Muscle layer of colon (tissue), 2 donors: Measurements from ENCODE around the gene SPACA9.

Experiments used
- H3K27ac ChIP-seq: one replicate; pipeline ENCODE4 v1.7.0; 2013; ENCODE audit warnings: low read depth, mild to moderate bottlenecking, low read length, moderate library complexity
- H3K27me3 ChIP-seq, 2 donors: one replicate each; pipeline ENCODE4 v1.7.0; 2013; ENCODE audit warnings: low read length in 2 of 2, mild to moderate bottlenecking in 2 of 2; ENCODE audit not compliant: insufficient read depth in 2 of 2, control insufficient read depth in 1 of 2
- H3K36me3 ChIP-seq: one replicate; pipeline ENCODE4 v1.7.0; 2013; ENCODE audit warnings: mild to moderate bottlenecking, low read length; ENCODE audit not compliant: insufficient read depth
- H3K4me1 ChIP-seq: one replicate; pipeline ENCODE4 v1.7.0; 2013; ENCODE audit warnings: mild to moderate bottlenecking, low read length; ENCODE audit not compliant: insufficient read depth
- H3K4me3 ChIP-seq, 2 donors: one replicate each; pipeline ENCODE4 v1.7.0; 2013; ENCODE audit warnings: low read length in 2 of 2, low read depth in 1 of 2, mild to moderate bottlenecking in 1 of 2, moderate library complexity in 1 of 2
- H3K9ac ChIP-seq: one replicate; pipeline ENCODE4 v1.7.0; 2013; ENCODE audit warnings: low read length
- H3K9me3 ChIP-seq: one replicate; pipeline ENCODE4 v1.7.0; 2013; ENCODE audit warnings: mild to moderate bottlenecking, low read length
- donor health status: abdominal sarcoma.
- donor health status: Adenocarcinoma of cecum.

SPACA9 gene

DNA sequence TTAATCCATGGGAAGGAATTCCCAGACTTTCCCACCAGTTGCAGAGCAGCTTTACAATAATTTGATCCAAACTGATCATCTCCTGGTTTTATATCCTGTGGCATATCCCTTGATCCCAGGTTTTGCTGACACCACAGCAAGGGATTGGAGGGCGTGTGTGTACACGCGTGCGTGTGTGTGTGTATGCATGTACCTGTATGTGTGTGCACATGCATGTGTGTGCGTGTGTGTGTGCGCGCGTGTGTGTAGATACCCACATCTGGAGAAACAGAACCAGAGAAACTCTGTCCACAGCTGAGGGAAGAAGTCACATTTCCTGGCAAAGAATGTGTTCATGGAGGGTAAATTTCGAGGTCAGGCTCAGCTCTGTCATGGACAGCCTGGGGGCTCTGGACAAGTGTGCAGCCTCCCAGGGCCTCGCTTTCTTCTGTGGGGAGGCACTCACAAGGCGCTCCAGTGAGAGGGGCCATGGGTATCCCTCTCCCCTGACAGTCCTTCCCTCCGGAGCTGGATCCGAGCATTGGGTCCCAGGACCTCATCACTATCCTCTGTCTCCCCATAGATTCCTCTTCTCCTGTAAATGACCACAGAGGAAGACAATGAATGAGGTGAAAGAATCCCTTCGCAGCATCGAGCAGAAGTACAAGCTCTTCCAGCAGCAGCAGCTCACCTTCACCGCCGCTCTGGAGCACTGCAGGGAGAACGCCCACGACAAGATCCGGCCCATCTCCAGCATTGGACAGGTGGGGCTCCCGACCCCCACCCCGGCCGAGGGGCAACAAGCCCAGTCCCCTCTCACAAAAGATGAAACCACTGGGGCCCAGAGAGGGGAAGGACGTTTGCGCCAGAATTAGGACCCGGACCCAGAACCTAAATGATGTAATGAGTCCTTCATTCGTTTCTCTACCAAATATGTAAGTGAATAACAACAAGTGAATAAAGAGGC, 4.9 kb downstream of the SPACA9 start:
- no peak overlapping the region for H3K27ac ChIP-seq
- H3K9ac ChIP-seq: no peak overlapping the region
- H3K4me3 ChIP-seq: no peak overlapping the region
- H3K4me1 ChIP-seq: no peaks in the 10 kb centered on the region
- H3K9me3 ChIP-seq: no peaks in the 10 kb centered on the region
- H3K36me3 ChIP-seq: peaks cover 21% of the 10 kb centered on the region
- H3K27me3 ChIP-seq: no peaks in the 10 kb centered on the region

DNA sequence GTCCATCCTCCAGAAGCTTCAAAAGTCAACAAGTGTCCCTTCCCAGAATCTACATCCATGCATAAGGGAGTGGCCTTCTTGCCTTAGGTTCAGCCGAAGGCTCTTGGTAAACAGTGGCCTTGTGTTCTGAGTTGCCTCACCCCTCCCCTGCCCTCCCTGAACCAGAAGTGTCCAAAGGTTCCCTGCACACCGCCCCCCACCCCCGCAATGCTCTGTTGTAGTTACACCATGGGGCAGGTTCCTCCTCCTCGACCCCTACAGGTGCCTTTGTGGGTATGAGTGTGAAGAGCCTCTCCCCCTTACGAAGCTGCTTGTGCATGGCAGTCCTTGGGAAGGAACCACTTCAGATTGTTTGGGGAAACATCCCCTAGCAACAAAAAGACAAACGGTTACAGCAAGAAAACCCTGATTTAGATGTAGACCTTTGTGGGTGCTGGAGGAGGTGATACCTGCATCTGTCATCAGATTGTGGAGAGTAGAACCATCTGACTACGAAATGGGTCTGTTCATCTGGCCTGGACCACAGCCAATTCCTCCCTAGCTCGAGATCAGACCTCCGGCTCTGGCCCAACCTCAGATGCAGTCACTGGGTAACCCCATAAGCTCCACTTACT, 7.1 kb downstream of the SPACA9 start:
- no peaks in the 10 kb centered on the region for H3K4me1 ChIP-seq
- peaks cover 21% of the 10 kb centered on the region for H3K36me3 ChIP-seq
- no peak overlapping the region for H3K27ac ChIP-seq

DNA sequence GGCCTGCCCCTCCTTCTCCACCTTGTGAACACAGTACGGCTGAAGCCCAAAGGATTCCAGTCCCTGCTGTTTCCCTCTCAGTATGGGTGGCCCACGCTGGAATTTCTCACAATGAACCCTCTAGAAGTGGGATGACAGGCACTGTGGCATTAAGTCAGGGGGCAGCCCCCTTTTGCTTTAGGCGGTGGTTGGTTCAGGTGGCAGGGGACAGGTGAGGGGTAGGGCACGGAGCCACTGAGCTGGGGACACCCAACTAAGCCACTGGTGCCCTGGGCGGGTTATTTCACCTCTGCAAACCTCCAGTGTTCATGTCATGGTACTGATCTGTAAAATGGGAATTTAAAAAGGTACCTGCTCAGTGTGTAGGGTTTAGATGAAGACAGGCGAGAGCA, 7.6 kb downstream of the SPACA9 start:
- no peak overlapping the region for H3K9ac ChIP-seq
- H3K27me3 ChIP-seq: no peaks in the 10 kb centered on the region
- no peak overlapping the region for H3K4me3 ChIP-seq
- H3K9me3 ChIP-seq: no peaks in the 10 kb centered on the region
- peaks cover 21% of the 10 kb centered on the region for H3K36me3 ChIP-seq
- no peak overlapping the region for H3K27ac ChIP-seq
- H3K4me1 ChIP-seq: no peaks in the 10 kb centered on the region

More for the DNA sequence above, 7.1 kb downstream of the SPACA9 start:
- Histone ChIP-seq H3K9me3 (no peaks in the 10 kb centered on the region), H3K4me3 (no peak overlapping the region), H3K9ac (no peak overlapping the region), H3K27me3 (no peaks in the 10 kb centered on the region)

DNA sequence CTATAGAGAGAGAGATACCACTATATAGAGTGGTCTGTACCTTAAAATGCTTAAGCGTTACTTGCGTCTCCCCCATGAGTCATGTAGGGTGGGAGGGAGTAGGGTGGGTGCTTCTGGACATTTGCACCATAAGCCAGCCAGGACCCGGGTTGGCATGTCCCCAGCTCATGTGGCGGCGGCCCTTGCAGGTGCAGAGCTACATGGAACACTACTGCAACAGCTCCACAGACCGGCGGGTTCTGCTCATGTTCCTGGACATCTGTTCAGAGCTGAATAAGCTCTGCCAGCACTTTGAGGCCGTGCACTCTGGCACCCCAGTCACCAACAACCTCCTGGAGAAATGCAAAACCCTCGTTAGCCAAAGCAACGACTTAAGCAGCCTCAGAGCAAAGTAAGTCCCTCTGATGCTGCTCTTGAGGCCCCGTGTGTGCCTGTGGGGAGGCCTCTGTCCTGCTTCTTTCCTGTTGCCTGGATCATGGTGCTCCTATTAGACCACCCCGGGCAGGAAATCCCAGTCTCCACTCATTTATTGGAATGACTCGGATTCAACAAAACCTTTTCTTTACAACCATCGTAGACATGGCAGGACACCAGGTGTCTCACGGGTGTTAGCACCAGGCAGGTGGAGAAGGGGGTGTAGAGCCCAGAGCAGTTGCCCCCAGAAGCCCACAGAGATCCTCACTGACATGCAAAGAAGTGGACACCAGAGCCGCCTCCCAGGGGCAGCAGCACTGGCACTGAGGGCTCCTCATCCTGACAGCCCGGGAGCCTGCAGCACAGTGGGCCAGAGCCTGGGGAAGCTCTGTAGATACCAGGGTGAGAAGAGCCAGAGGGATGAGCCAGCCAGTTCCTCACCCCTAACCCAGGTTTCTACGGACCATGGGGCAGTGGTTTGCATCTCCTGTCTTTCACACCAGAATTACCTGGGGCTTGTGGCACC, 8.8 kb downstream of the SPACA9 start:
- Histone ChIP-seq H3K4me3 (no peak overlapping the region), H3K27me3 (no peaks in the 10 kb centered on the region), H3K9me3 (no peaks in the 10 kb centered on the region), H3K36me3 (peaks cover 27% of the 10 kb centered on the region), H3K27ac (no peak overlapping the region), H3K9ac (no peak overlapping the region), H3K4me1 (no peaks in the 10 kb centered on the region)

DNA sequence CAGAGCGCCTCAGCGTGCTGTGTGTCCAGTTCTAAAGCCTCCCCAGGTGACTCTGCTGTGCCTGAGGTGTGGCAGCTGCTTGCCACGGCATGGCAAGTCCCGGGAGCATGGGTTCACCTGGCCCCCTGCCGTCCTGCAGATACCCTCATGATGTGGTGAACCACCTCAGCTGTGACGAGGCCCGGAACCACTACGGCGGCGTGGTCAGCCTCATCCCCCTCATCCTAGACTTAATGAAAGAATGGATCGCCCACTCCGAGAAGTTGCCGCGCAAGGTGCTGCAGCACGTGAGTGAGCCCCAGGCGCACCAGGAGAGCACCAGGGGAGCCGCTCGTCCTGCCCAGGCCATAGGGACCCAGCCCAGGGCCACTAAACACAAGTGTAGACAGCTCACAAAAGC, 9.5 kb downstream of the SPACA9 start:
- Histone ChIP-seq H3K27me3 (no peaks in the 10 kb centered on the region), H3K36me3 (peaks cover 27% of the 10 kb centered on the region), H3K9ac (no peak overlapping the region), H3K4me3 (no peak overlapping the region), H3K4me1 (no peaks in the 10 kb centered on the region), H3K9me3 (no peaks in the 10 kb centered on the region), H3K27ac (no peak overlapping the region)

DNA sequence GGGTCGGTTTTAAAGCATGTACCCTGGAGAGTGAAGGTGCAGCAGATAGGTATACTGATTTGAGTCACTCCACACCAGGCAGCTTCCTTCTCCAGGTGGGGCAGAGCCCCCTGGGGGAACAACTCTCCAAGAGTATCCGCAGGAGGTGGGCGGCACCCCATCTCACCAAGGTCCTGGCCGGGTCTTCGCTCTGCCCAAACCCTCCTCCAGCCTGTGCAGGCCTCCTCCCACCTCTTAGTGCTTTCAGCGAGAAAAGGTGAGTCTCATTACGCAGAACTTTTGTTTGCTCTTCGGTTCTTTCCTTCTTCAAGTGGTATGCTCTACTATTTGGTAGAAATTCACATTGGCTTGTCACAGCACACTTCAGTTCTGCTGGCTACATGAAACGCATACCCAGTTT, 13.7 kb downstream of the SPACA9 start:
- H3K4me3 ChIP-seq: no peak overlapping the region
- no peaks in the 10 kb centered on the region for H3K9me3 ChIP-seq
- H3K27me3 ChIP-seq: no peaks in the 10 kb centered on the region
- peaks cover 56% of the 10 kb centered on the region for H3K36me3 ChIP-seq
- H3K4me1 ChIP-seq: no peaks in the 10 kb centered on the region
- no peak overlapping the region for H3K27ac ChIP-seq
- H3K9ac ChIP-seq: no peak overlapping the region

DNA sequence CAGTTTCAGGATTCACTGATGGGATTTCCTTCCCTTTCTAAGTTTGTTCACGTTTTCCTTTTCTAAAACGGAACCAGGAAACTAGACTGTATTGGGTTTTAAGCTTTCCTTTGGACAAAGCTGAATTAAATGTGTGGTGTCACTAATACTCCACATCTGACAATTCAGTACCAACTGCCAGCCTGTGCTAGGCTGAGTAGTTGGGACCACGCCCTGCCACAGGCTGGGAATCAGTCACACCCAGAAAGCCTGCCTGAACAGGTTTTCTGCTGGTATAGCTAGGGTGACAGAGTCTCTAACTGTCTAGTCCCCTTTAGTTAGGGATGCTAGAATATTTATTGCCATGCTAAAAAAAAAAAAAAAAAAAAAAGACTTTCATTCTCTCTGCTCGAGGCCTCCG, 15.6 kb downstream of the SPACA9 start:
- H3K27ac ChIP-seq: no peak overlapping the region

DNA sequence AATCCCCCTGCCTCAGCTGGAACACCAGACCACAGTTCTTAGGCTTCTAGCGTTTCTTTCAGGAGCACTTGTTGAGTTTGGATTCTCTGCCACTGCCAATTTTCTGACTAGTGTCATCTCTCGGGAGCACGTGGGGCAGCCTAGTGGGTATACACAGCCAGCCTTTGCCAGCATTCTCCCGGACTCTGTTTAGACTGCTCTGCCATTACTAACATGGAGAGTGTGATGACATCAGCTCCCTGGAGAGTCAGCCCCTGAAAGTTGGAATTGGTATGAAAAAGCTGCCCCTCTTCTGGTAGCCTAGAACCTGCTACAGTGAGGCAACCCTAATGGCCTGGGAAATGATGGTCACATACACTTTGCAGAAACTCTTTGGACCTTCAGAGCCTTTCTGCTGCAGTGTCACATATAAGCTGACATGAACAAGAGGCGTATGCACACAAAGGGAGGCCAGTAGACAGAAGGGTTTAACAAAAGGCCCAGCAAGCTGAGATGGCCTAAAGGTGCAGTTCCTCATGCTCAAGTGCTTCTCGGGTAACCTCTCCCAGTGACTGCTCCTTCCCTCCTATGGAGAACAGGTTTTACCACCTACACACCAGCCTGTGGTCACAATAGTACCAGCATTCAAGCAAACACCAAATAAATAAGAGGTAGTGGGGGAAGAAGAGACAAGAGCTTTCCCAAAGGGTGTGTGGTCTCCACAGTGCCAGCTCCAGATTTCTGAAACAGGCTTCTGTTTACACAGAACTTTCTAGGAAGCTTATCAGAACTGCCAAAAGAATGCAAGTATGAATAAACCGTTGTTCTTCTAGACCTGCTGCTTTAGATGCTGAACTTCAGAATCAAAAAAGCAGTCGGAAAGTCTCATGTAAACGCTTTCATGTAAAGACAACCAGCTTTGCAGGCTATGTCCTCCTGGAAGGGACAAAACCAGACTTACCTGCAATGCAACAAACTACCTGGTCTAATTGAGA, 16.5 kb downstream of the SPACA9 start:
- no peak overlapping the region for H3K27ac ChIP-seq
- H3K27me3 ChIP-seq: no peaks in the 10 kb centered on the region
- H3K4me3 ChIP-seq: no peak overlapping the region
- H3K36me3 ChIP-seq: peaks cover 71% of the 10 kb centered on the region
- no peaks in the 10 kb centered on the region for H3K9me3 ChIP-seq
- H3K4me1 ChIP-seq: no peaks in the 10 kb centered on the region
- no peak overlapping the region for H3K9ac ChIP-seq

More for the DNA sequence above, 15.6 kb downstream of the SPACA9 start:
- no peaks in the 10 kb centered on the region for H3K9me3 ChIP-seq
- no peaks in the 10 kb centered on the region for H3K27me3 ChIP-seq
- no peak overlapping the region for H3K9ac ChIP-seq
- H3K4me3 ChIP-seq: no peak overlapping the region
- no peaks in the 10 kb centered on the region for H3K4me1 ChIP-seq
- peaks cover 63% of the 10 kb centered on the region for H3K36me3 ChIP-seq

DNA sequence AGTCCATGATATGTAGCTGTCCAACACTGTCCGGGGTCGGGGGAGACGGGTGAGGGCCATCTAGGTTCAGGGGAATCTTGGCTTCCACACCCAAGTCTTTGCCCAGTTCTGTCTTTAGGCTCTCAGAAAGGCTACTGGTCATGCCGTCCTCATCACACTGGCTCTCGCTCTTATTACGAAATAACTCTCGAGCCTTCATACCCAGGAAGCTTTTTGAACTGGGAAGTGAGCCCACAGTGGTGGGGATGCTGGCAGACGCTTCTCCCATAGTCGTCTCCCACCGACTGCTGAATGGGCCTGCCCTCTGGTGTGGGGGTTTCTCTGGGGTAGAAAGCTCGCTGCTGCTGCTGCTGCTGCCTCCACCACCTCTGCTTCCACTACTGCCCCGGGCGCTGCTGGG, 17.6 kb downstream of the SPACA9 start:
- H3K9ac ChIP-seq: no peak overlapping the region
- no peak overlapping the region for H3K27ac ChIP-seq
- H3K4me3 ChIP-seq: no peak overlapping the region
- no peaks in the 10 kb centered on the region for H3K4me1 ChIP-seq
- no peaks in the 10 kb centered on the region for H3K9me3 ChIP-seq
- no peaks in the 10 kb centered on the region for H3K27me3 ChIP-seq
- peaks cover 82% of the 10 kb centered on the region for H3K36me3 ChIP-seq

DNA sequence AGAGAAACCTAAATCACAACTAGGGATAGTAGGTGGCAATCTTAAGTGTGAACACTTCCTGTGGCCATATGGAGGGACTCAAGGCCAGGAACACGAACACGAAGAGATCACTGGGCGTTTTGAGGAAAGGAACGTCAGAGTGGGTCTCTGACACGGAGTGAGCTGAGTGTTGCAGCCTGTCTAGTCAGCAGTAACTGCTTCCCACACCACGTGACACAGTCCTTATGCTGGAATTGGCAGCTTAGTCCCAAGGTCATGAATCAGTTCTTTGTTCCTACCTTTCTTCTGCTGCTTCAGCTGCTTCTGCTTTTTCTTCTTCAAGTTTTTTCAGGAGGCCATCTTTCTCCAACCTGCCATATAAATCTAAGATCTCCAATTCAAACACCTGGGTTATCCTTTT, 18.2 kb downstream of the SPACA9 start:
- no peak overlapping the region for H3K27ac ChIP-seq
- no peaks in the 10 kb centered on the region for H3K9me3 ChIP-seq
- H3K9ac ChIP-seq: no peak overlapping the region
- H3K4me1 ChIP-seq: no peaks in the 10 kb centered on the region
- H3K36me3 ChIP-seq: peaks cover 85% of the 10 kb centered on the region
- no peak overlapping the region for H3K4me3 ChIP-seq
- H3K27me3 ChIP-seq: no peaks in the 10 kb centered on the region
